Chondrocyte (in vitro differentiated cells): ENCODE results near the gene NAV2. TPM values are rescaled to one million over a fixed set of nuclear protein-coding genes. Genes with fewer than 3 reads are reported as not detected.

Source experiments
- DNase-seq: peaks from one replicate; pipeline ENCODE4 v3.0.0; 2021; ENCODE audit warnings: mixed read lengths, low spot score
- H3K27ac Mint-ChIP-seq: one replicate; pipeline ENCODE4 v1.8.0; 2021; ENCODE audit warnings: mild to moderate bottlenecking, moderate library complexity, mixed read lengths; ENCODE audit not compliant: unreplicated experiment
- H3K27me3 Mint-ChIP-seq: 2 replicates; pipeline ENCODE4 v1.8.0; 2021; ENCODE audit warnings: low read depth, mixed read lengths
- H3K36me3 Mint-ChIP-seq: 2 replicates; pipeline ENCODE4 v1.8.0; 2021; ENCODE audit warnings: low read depth, mixed read lengths
- H3K4me1 Mint-ChIP-seq: 2 replicates; pipeline ENCODE4 v1.8.0; 2021; ENCODE audit warnings: low read depth, mild to moderate bottlenecking, mixed read lengths
- H3K4me3 Mint-ChIP-seq: one replicate; pipeline ENCODE4 v1.8.0; 2021; ENCODE audit warnings: mild to moderate bottlenecking, moderate library complexity, mixed read lengths; ENCODE audit not compliant: unreplicated experiment
- H3K9me3 Mint-ChIP-seq: 2 replicates; pipeline ENCODE4 v1.8.0; 2021; ENCODE audit warnings: low read depth, mixed read lengths
- total RNA-seq: library from RNA; stranded (reverse); gene quantifications from 3 replicates; pipeline ENCODE4 v1.2.1, GENCODE V29; 2021
- TF ChIP-seq, protein P1 (sequence below): fragments of 200-600 bp; sonication (generic); IDR thresholded peaks from 2 replicates; pipeline ENCODE4 v1.5.0; 2021; ENCODE audit warnings: antibody characterized with exemption, mild to moderate bottlenecking, moderate library complexity

NAV2 gene
- total RNA-seq, 1 donor from 2014 or later, result 87.0 TPM

DNA sequence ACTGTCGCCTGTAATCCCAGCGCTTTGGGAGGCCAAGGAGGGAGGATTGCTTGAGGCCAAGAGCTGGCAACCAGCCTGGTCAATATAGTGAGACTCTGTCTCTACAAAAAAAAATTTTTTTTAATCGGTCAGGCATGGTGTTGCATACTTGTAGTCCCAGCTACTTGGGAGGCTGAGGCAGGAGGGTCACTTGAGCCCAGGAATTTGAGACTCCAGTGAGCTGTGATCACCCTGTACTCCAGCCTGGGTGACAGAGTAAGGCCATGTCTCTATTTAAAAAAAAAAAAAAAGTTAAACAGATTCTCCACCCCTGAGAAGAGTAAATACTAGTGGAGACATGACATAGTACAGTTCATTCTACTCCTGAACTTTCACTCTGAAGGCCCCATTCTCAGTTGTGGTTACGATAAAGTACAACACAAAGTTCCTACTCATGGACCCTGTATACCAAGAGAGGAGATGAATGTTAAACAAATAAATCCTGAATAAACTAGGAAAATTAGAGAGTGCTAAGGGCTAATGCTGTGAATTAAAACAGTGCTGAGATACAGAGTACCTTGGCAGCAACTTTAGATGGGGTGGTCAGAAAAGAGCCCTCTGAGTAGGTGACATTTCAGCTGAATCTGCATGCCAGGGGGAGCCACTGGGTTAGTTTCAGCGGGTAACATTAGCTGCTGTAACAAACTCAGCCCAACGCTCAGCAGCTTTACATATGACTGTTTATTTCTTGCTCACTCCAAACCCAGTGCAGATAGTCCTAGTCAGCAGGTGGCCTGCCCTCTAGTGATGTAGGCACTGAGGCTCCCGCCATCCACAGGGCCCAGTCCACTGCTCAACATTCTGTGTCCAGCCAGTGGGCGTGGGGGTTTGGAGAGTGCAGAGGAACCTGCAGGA, 372.5 kb downstream of the NAV2 start:
- H3K36me3 Mint-ChIP-seq, result peaks cover 67% of the 10 kb centered on the region
- H3K27ac Mint-ChIP-seq, result peak overlapping the region; percentile 92
- no peak overlapping the region for H3K4me3 Mint-ChIP-seq
- TF ChIP-seq, protein P1, sequence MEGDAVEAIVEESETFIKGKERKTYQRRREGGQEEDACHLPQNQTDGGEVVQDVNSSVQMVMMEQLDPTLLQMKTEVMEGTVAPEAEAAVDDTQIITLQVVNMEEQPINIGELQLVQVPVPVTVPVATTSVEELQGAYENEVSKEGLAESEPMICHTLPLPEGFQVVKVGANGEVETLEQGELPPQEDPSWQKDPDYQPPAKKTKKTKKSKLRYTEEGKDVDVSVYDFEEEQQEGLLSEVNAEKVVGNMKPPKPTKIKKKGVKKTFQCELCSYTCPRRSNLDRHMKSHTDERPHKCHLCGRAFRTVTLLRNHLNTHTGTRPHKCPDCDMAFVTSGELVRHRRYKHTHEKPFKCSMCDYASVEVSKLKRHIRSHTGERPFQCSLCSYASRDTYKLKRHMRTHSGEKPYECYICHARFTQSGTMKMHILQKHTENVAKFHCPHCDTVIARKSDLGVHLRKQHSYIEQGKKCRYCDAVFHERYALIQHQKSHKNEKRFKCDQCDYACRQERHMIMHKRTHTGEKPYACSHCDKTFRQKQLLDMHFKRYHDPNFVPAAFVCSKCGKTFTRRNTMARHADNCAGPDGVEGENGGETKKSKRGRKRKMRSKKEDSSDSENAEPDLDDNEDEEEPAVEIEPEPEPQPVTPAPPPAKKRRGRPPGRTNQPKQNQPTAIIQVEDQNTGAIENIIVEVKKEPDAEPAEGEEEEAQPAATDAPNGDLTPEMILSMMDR, result peak; percentile 47
- H3K27me3 Mint-ChIP-seq, result no peaks in the 10 kb centered on the region
- peaks cover 67% of the 10 kb centered on the region for H3K4me1 Mint-ChIP-seq
- DNase-seq, result no peak
- no peaks in the 10 kb centered on the region for H3K9me3 Mint-ChIP-seq

GRCh38 chr11:20085918-20086317, 373.3 kb downstream of the NAV2 start:
- no peaks in the 10 kb centered on the region for H3K9me3 Mint-ChIP-seq
- H3K27me3 Mint-ChIP-seq, result no peaks in the 10 kb centered on the region
- DNase-seq, result no peak
- H3K4me1 Mint-ChIP-seq, result peaks cover 75% of the 10 kb centered on the region
- TF ChIP-seq, protein P1, result no peak
- H3K36me3 Mint-ChIP-seq, result peaks cover 63% of the 10 kb centered on the region
- peak overlapping the region; percentile 92 for H3K27ac Mint-ChIP-seq
- H3K4me3 Mint-ChIP-seq, result no peak overlapping the region

DNA sequence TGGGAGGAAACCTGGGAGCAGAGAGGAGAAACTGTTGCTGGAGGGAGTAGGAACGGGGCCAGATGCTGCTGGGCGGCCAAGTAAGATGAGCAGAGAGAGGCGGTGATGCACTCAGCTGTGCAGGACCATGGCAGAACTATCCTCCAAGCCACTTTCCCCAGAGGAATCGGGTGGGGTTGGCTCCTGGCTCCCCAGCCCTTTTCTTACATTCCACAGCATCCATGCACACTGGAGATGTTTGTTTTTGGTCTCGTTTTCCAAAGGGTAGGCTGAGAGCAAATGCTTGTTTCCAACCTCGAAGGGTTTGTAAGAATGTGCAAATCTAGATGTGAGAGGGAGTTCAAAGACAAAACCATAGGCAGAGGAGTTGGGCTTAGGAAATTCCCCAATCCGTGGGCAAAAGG, 374.5 kb downstream of the NAV2 start:
- H3K36me3 Mint-ChIP-seq, result peaks cover 62% of the 10 kb centered on the region
- H3K27ac Mint-ChIP-seq, result peak overlapping the region; percentile 92

GRCh38 chr11:20088397-20089225, 376.0 kb downstream of the NAV2 start:
- H3K27ac Mint-ChIP-seq, result peak overlapping the region; percentile 92
- H3K4me1 Mint-ChIP-seq, result peaks cover 86% of the 10 kb centered on the region
- H3K27me3 Mint-ChIP-seq, result no peaks in the 10 kb centered on the region
- DNase-seq, result no peak
- TF ChIP-seq, protein P1, result no peak
- H3K9me3 Mint-ChIP-seq, result no peaks in the 10 kb centered on the region
- peak overlapping the region; percentile 23 for H3K4me3 Mint-ChIP-seq
- peaks cover 59% of the 10 kb centered on the region for H3K36me3 Mint-ChIP-seq

More for the DNA sequence above, 374.5 kb downstream of the NAV2 start:
- no peaks in the 10 kb centered on the region for H3K27me3 Mint-ChIP-seq
- peaks cover 82% of the 10 kb centered on the region for H3K4me1 Mint-ChIP-seq
- TF ChIP-seq, protein P1, result no peak
- no peaks in the 10 kb centered on the region for H3K9me3 Mint-ChIP-seq
- no peak overlapping the region for H3K4me3 Mint-ChIP-seq
- no peak for DNase-seq

DNA sequence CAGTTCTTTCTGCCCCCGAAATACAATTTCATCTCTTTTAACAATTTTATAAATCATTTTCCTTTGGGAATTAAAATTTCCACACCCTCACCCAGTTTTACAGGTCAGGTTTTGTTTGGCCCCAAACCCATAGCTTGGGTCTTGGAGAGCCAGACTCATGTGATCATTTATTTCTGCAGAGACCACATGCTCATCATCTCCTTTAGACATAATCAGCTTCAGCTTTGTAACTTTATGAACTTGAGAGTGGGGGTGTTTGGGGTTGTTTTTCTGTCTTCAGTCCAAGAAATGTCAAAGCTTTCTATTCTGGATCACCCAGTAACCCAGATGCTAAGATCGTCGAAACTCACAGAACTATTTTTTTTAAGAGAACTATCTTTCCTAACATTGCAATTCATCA, 376.7 kb downstream of the NAV2 start:
- H3K4me1 Mint-ChIP-seq, result peaks cover 91% of the 10 kb centered on the region
- no peak overlapping the region for H3K4me3 Mint-ChIP-seq
- TF ChIP-seq, protein P1, result no peak
- no peak for DNase-seq
- H3K9me3 Mint-ChIP-seq, result no peaks in the 10 kb centered on the region
- H3K27ac Mint-ChIP-seq, result peak overlapping the region; percentile 92
- peaks cover 55% of the 10 kb centered on the region for H3K36me3 Mint-ChIP-seq
- H3K27me3 Mint-ChIP-seq, result no peaks in the 10 kb centered on the region
